ENCODE measurements around the gene SOX1. TPM values are rescaled to one million over a fixed set of nuclear protein-coding genes. Genes with fewer than 3 reads are reported as not detected.

Gene SOX1
- total and polyA plus RNA-seq, 9 of the 15 experiments (the other 6 are each of a cell fraction or from before 2014, with no cell fraction given): not detected

DNA sequence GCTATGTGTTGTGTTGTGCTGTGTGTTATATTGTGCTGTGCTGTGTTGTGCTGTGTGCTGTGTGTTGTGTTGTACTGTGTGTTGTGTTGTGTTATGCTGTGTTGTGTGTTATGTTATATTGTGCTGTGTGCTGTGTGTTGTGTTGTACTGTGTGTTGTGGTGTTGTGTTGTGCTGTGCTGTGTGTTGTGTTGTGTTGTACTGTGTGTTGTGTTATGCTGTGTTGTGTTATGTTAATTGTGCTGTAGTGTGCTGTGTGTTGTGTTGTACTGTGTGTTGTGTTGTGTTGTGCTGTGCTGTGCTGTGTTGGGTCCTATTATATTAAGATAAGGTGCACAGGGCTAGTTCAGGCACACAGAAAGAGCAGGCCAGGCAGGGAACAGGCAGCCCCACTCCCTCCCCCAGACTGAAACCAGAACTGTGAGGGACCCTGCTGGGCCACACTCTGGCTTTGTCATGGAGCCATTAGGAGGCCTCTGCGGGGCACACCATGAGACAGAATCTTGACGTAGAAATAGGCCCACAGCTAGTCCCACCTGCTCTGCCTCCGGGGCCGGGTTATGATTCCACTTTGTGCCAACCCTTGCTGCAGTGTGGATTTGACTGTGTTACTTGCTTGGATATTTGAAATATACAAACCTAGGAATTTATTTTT lies 12.1 kb downstream of the SOX1 start:
- POLR2A ChIA-PET: interaction anchor here (0.7 kb wide), 1 partner anchor 982 kb away, joined by 4 read pairs; no protein-coding TSS in a partner anchor
- CTCF ChIA-PET (ENCODE audit: low intra/inter-chr PET ratio): no interaction called here
- no peak for FAIRE-seq
- H3K27ac ChIP-seq (ENCODE audit: extremely low read depth, low read depth, low read length): no peak overlapping the region
- BruUV-seq (replicated peaks): no TSS peak
- no peaks in the 10 kb centered on the region for H3K36me3 ChIP-seq (ENCODE audit: control insufficient read depth, insufficient read depth, low read length)
- no peaks in the 10 kb centered on the region for H3K79me2 ChIP-seq (ENCODE audit: control insufficient read depth, insufficient read depth, low read length)
- no peak overlapping the region for H3K4me3 ChIP-seq
- DNase-seq (ENCODE audit: extremely low read depth in 1 of 4, low spot score in 3 of 4): no peak
- TF ChIP-seq PRPF4 (IDR thresholded peaks at IDR 0.05; ENCODE audit: insufficient read depth, low read depth, low read length, poor library complexity, severe bottlenecking) (no peak), C11orf30 (IDR thresholded peaks at IDR 0.05; ENCODE audit: low read depth) (no peak), YBX1 (IDR thresholded peaks at IDR 0.05) (no peak), POLR2B (IDR thresholded peaks at IDR 0.05; ENCODE audit: low read depth, partially characterized antibody) (no peak), GATAD2A (IDR thresholded peaks at IDR 0.05) (no peak), POLR2A (conservative IDR thresholded peaks at IDR 0.05) (no peak), HDAC8 (tag; IDR thresholded peaks at IDR 0.05) (no peak), ZNF592 (IDR thresholded peaks at IDR 0.05) (no peak), KAT7 (CRISPR knock-in tag; IDR thresholded peaks at IDR 0.05; ENCODE audit: borderline replicate concordance) (no peak)
- TF ChIP-seq, protein P1, sequence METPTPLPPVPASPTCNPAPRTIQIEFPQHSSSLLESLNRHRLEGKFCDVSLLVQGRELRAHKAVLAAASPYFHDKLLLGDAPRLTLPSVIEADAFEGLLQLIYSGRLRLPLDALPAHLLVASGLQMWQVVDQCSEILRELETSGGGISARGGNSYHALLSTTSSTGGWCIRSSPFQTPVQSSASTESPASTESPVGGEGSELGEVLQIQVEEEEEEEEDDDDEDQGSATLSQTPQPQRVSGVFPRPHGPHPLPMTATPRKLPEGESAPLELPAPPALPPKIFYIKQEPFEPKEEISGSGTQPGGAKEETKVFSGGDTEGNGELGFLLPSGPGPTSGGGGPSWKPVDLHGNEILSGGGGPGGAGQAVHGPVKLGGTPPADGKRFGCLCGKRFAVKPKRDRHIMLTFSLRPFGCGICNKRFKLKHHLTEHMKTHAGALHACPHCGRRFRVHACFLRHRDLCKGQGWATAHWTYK (CRISPR knock-in tag; IDR thresholded peaks at IDR 0.05): no peak
- no peak overlapping the region for H3K9ac ChIP-seq (ENCODE audit: insufficient read depth in 1 of 2, low read depth in 2 of 2, low read length in 2 of 2)
- no peaks in the 10 kb centered on the region for H3K4me1 ChIP-seq (replicated peaks in 1 of 2; ENCODE audit: control insufficient read depth in 2 of 2, insufficient read depth in 2 of 2, low read length in 2 of 2)
- ATAC-seq: no peak
- H2AFZ ChIP-seq (ENCODE audit: low read depth, low read length): no peak overlapping the region
- H3K27me3 ChIP-seq (ENCODE audit: control insufficient read depth in 2 of 2, insufficient read depth in 2 of 2, low read length in 2 of 2): peaks cover 0 to 23% of the 10 kb centered on the region in 2 experiments; a peak in 2 of 5 replicates
- H4K20me1 ChIP-seq (replicated peaks; ENCODE audit: control insufficient read depth, insufficient read depth, low read length): no peaks in the 10 kb centered on the region
- H3K4me2 ChIP-seq (ENCODE audit: insufficient read depth, low read length): no peak overlapping the region
- H3K9me1 ChIP-seq (ENCODE audit: control insufficient read depth, insufficient read depth, low read length): no peaks in the 10 kb centered on the region
- no peaks in the 10 kb centered on the region for H3K9me3 ChIP-seq (replicated peaks; ENCODE audit: control insufficient read depth, insufficient read depth, low read depth, low read length)
- in situ Hi-C loops (cut with MboI): no loop called here
- intact Hi-C loops (cut with micrococcal nuclease): no loop called here
- WGBS (ENCODE audit: insufficient coverage, low coverage, missing lambda C conversion rate): 4% methylated on average over 4 of the region's 4 CpGs

All from K562 (cell line).